HL-60 (cell line): ENCODE results near the gene MAP2K2.

ENCODE experiments used
- DNase-seq, 2 experiments: peaks; one replicate each; pipeline ENCODE4 v3.0.0-alpha.2; 2010 to 2020; ENCODE audit warnings: low read depth in 1 of 2, low spot score in 1 of 2
- H3K27ac ChIP-seq: fragments of 250-450 bp; sonication (Bioruptor Pico); replicated peaks from 2 replicates; pipeline ENCODE4 v1.5.1; 2020; ENCODE audit warnings: mild to moderate bottlenecking, moderate library complexity
- H3K27me3 ChIP-seq: fragments of 250-450 bp; sonication (Bioruptor Pico); 2 replicates; pipeline ENCODE4 v1.5.1; 2021; ENCODE audit warnings: mild to moderate bottlenecking, moderate library complexity; ENCODE audit not compliant: insufficient read depth, poor library complexity, severe bottlenecking
- H3K4me3 ChIP-seq: replicated peaks from 2 replicates; pipeline ENCODE4 v1.5.1; 2011; ENCODE audit warnings: mild to moderate bottlenecking, control low read depth, low read length; ENCODE audit not compliant: insufficient read depth
- CTCF ChIP-seq: IDR thresholded peaks from one replicate; pipeline ENCODE4 v1.5.1; 2011; ENCODE audit warnings: low read length, control low read depth, inconsistent platforms; ENCODE audit not compliant: insufficient read depth
- GABPA ChIP-seq: IDR thresholded peaks from 2 replicates; pipeline ENCODE4 v1.6.1; 2012; ENCODE audit warnings: low read depth
- POLR2AphosphoS5 ChIP-seq: IDR thresholded peaks from 2 replicates; pipeline ENCODE4 v1.6.1; 2012; ENCODE audit warnings: low read depth
- SPI1 ChIP-seq: IDR thresholded peaks from 2 replicates; pipeline ENCODE4 v1.6.1; 2012; ENCODE audit warnings: low read depth, mild to moderate bottlenecking, borderline replicate concordance
- TF ChIP-seq, protein P1 (sequence below): IDR thresholded peaks from 2 replicates; pipeline ENCODE4 v1.6.1; 2012; ENCODE audit warnings: low read depth; ENCODE audit not compliant: insufficient replicate concordance

Gene MAP2K2

GRCh38 chr19:4043401-4043800 is 80.5 kb downstream of the MAP2K2 start:
- DNase-seq = no peak
- TF ChIP-seq, protein P1, sequence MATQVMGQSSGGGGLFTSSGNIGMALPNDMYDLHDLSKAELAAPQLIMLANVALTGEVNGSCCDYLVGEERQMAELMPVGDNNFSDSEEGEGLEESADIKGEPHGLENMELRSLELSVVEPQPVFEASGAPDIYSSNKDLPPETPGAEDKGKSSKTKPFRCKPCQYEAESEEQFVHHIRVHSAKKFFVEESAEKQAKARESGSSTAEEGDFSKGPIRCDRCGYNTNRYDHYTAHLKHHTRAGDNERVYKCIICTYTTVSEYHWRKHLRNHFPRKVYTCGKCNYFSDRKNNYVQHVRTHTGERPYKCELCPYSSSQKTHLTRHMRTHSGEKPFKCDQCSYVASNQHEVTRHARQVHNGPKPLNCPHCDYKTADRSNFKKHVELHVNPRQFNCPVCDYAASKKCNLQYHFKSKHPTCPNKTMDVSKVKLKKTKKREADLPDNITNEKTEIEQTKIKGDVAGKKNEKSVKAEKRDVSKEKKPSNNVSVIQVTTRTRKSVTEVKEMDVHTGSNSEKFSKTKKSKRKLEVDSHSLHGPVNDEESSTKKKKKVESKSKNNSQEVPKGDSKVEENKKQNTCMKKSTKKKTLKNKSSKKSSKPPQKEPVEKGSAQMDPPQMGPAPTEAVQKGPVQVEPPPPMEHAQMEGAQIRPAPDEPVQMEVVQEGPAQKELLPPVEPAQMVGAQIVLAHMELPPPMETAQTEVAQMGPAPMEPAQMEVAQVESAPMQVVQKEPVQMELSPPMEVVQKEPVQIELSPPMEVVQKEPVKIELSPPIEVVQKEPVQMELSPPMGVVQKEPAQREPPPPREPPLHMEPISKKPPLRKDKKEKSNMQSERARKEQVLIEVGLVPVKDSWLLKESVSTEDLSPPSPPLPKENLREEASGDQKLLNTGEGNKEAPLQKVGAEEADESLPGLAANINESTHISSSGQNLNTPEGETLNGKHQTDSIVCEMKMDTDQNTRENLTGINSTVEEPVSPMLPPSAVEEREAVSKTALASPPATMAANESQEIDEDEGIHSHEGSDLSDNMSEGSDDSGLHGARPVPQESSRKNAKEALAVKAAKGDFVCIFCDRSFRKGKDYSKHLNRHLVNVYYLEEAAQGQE = no peak
- no peak overlapping the region for H3K27ac ChIP-seq
- H3K27me3 ChIP-seq = no peaks in the 10 kb centered on the region
- no peak overlapping the region for H3K4me3 ChIP-seq

GRCh38 chr19:4042731-4043082 is 81.2 kb downstream of the MAP2K2 start:
- no peaks in the 10 kb centered on the region for H3K27me3 ChIP-seq
- no peak for TF ChIP-seq GABPA
- TF ChIP-seq, protein P1 = no peak
- no peak for TF ChIP-seq SPI1
- TF ChIP-seq CTCF = no peak
- no peak for TF ChIP-seq POLR2AphosphoS5
- no peak overlapping the region for H3K27ac ChIP-seq
- DNase-seq = no peak
- H3K4me3 ChIP-seq = no peak overlapping the region

- DNase-seq = no peak
- Histone ChIP-seq H3K27ac (no peak overlapping the region), H3K27me3 (no peaks in the 10 kb centered on the region), H3K4me3 (no peak overlapping the region)
- TF ChIP-seq GABPA (no peak), POLR2AphosphoS5 (no peak; the same call in 1 of the 2 replicates), CTCF (no peak), SPI1 (no peak)
- TF ChIP-seq, protein P1 = no peak
Observed at GRCh38 chr19:4042064-4042730, 81.7 kb downstream of the MAP2K2 start.
